Adrenal gland (tissue), 5 donors: Measurements from ENCODE around the gene TMEM132C.

Source experiments
- CTCF ChIP-seq, 6 experiments: fragments of 450-650 bp in 4 of 6; fragments of 200-600 bp in 2 of 6; sonication (generic) in 1 of 6; IDR thresholded peaks; 1 replicate in 5 of 6; 2 replicates in 1 of 6; pipeline versions ENCODE4 v1.5.1 to v1.8.0; 2016 to 2021; ENCODE audit warnings: antibody characterized with exemption in 6 of 6, mild to moderate bottlenecking in 2 of 6, moderate library complexity in 1 of 6
- POLR2A ChIP-seq, 2 donors: fragments of 450-650 bp; IDR thresholded peaks; one replicate each; pipeline ENCODE4 v1.6.1; 2017; ENCODE audit warnings: antibody characterized with exemption in 2 of 2, mild to moderate bottlenecking in 2 of 2, moderate library complexity in 1 of 2
- donor health status: DM: no; HTN: no; CAD: no.

GRCh38 chr12:128612150-128612850 lies 345.3 kb downstream of the TMEM132C start:
- TF ChIP-seq CTCF (IDR thresholded peaks at IDR 0.05) (no peak), POLR2A (IDR thresholded peaks at IDR 0.05) (no peak)
